Stimulated activated CD8-positive, alpha-beta memory T cell treated with anti-CD3 and anti-CD28 coated beads, Interleukin-12 subunit alpha, Interleukin-12 subunit beta, amount 100 ng/mL, for 1 hour (primary cell): ENCODE results near the gene OR2B6.
"Not testable (repeated sequence)": the region's sequence is repeated elsewhere in the genome, so short reads cannot be mapped to it uniquely, and the experiment has no call there.

ENCODE experiments used
- DNase-seq: peaks from one replicate; pipeline ENCODE4 v3.0.0-alpha.2; 2020; ENCODE audit warnings: low read depth

OR2B6 gene

DNA sequence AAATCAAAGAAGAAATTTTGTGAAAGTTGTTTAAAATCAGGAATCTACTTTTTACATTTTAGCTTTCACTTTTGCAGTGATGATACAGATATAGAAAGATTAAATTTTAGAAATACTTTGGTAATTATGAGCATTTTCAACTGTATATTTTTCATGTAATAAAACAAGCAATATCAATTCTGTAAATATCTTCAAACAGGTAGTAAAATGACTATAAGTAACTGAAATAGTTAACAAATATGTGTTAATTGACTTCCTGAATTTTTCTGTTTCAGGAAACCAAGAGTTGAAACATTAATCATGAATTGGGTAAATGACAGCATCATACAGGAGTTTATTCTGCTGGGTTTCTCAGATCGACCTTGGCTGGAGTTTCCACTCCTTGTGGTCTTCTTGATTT lies at the start of gene OR2B6:
TSS of gene OR2B6 (plus strand) at position 301 of the 400 bp plus-strand sequence. CDS start at position 301, 0 bp downstream.
- no peak for DNase-seq

DNA sequence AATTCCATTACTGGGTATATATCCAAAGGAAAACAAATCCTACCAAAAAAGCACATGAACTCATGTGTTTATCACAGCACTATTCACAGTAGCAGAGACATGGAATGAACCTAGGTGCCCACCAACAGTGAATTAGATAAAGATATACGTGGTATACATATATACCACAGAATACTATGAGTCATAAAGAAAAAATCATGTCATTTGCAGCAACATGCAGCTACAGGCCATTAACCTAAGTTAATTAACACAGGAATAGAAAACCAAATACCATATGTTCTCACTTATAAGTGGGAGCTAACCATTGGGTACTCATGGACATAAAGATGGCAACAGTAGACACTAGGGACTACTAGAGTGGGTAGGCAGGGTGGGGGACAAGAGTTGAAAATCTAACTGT lies 49.0 kb upstream of the OR2B6 start:
- no peak for DNase-seq

DNA sequence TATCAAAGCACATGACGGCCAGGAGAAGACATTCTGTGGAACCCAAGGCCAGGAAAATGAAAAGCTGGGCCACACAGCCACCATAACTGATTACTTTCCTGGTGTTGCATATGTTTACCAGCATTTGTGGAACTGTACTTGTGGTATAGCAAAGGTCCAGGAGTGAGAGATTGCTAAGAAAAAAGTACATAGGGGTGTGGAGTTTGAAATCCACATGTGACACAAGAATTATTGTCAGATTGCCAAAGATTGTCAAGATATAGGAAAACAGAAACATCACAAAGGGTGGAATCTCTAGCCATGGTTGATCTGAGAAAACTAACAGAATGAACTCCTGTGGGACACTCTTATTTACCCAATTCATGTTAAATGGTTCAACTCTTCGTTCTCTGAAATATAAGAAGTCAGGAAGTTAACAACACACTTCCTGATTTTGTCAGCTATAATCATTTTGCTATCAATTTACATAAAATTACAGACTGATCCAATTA lies 45.0 kb upstream of the OR2B6 start, which contains the start of gene OR2B2:
TSS of gene OR2B2 (minus strand) at position 441 of the 491 bp plus-strand sequence. CDS start at position 364, 77 bp downstream.
- no peak for DNase-seq

DNA sequence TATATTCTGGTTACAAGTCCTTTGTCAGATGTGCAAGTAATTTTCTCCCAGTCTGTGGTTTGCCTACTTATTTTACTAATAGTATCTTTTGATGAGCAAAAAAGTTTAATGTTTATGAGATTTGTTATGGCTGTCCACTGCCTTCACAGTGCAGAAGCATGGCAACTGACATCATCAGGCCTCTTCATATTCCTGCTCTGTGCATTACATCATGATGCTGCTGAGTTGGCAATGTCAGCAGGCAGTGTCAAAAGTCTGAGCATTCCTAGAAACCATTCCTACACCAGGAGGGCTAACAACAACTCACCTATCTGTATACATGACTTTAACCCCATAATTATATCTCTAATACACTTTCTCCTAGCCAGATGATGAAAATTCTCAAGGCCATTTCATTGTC lies 34.1 kb upstream of the OR2B6 start:
- no peak for DNase-seq

DNA sequence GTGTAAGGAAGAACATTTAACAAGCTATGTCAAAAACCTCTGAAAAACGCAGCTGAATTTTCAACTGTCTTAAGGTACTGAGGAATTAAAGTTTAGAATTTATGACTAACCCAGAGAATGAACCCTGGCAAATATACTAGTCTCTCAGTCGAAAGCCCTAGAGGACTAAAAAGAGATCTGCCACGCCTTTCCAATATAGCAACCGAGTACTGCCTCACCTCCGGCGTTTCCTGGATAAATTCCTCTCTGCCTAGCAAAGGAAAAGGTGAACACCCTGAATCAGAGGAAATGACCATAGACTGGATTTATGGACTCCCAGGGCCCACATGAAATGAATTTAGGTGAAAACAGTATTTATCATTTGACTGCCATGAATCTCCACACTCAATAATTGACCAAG lies 32.9 kb upstream of the OR2B6 start:
- no peak for DNase-seq

DNA sequence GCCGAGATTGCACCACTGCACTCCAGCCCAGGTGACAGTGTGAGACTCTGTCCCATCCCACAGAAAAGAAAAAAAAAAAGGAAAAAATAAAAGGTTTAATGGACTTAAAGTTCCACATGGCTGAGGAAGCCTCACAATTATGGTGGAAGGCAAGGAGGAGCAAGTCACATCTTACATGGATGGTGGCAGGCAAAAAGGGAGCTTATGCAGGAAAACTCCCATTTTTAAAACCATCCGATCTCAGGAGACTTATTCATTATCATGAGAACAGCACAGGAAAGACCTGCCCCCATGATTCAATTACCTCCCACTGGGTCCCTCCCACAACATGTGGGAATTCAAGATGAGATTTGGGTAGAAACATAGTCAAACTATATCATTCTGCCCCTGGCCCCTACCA lies 29.0 kb upstream of the OR2B6 start:
- not testable (repeated sequence) for DNase-seq

DNA sequence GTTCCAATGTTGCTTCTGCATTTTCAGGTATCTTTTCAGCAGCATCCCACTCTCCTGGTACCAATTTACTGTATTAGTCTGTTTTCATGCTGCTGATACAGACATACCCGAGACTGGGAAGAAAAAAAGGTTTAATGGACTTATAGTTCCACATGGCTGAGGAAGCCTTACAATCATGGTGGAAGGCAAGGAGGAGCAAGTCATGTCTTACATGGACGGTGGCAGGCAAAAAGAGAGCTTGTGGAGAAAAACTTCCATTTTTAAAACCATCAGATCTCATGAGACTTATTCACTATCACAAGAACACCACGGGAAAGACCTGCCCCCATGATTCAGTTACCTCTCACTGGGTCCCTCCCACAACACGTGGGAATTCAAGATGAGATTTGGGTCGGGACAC lies 27.1 kb upstream of the OR2B6 start:
- DNase-seq, result not testable (repeated sequence)

DNA sequence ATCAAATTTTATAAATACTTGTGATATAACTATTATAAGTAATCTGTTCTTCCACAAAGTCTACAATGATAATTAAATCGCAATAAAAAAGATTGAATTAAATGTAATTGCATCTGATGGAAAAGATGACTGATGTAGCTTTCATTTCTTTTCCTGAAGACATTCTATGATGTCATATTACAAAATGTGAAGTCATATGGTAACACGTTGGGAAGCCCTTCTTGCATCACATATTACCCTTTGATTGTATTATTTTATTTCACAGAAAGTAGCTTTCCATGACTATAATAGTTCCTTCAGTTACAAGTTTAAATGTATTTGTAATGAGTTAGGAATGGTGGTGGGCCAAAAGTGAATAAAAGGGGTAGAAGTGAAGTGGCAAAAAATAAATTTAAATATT lies 25.8 kb upstream of the OR2B6 start:
- DNase-seq, result no peak

DNA sequence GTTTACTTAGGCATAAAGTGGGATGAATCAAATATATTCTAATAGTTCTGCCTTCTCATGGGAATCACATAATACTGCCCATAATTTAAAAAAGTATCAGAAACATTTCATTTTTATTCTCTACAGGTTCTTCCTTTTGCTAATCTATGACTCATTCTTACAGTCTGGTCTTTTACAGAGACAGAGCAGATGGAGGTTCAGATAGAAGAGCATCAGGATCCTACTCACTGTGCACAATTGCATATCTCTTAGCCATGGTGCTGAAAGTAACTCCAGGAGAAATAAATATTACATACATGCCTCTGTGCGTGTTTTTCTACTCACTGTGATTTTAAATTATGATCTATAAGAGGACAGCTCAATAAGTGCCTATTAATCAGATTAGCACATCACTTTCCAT lies 16.3 kb upstream of the OR2B6 start:
- DNase-seq, result no peak

DNA sequence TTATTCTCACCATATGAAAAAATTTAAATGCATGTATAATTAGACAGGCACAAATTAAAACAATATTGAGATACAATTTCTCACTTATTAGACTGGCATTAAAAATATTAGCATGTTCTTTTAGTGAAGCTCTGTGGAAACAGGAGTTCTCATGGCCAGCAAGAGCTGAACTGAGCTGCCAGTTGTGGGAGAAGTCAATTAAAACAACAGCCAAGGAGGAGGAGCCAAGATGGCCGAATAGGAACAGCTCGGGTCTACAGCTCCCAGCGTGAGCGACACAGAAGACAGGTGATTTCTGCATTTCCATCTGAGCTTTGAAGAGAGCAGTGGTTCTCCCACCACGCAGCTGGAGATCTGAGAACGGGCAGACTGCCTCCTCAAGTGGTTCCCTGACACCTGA lies 14.0 kb upstream of the OR2B6 start:
- not testable (repeated sequence) for DNase-seq

DNA sequence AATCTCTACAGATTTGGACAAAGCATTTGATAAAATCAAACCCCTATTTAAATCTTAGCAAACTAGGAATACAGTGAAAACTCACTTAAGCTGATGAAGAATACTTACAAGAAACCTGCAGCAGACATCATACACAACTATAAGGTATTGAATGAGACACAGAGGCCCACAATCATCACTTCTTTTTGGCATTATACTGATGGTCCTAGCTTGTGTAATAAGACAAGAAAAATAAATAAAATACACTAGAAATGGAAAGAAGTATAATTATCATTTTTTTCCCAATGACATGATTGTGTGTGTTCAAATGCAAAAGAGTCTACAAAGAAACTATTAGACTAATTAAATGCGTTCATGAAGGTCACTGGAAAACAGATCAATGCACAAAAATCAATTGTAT lies 8.8 kb upstream of the OR2B6 start:
- DNase-seq, result no peak

DNA sequence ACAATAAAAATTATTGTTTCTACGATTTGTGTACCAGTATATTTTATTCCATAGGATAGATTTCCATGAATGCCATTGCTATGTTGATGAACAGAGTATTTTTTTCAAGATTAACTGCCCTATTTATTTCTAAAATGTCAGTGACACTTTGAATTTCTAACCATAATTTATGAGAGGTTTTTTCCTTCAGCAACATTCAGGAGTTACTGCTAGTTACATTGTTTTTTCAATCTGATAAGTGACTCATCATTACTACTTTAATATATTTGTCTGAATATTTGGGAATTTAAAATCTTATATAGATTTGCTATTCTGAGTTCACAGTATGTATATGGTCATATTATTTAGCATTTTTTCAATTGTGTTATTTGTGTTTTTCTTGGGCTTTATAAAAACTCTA lies 6.0 kb upstream of the OR2B6 start:
- DNase-seq, result no peak

DNA sequence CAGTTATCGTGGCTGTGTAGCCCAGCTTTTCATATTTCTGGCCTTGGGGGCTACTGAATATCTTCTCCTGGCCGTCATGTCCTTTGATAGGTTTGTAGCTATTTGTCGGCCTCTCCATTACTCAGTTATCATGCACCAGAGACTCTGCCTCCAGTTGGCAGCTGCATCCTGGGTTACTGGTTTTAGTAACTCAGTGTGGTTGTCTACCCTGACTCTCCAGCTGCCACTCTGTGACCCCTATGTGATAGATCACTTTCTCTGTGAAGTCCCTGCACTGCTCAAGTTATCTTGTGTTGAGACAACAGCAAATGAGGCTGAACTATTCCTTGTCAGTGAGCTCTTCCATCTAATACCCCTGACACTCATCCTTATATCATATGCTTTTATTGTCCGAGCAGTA lies 475 bp downstream of the OR2B6 start:
- DNase-seq, result no peak

DNA sequence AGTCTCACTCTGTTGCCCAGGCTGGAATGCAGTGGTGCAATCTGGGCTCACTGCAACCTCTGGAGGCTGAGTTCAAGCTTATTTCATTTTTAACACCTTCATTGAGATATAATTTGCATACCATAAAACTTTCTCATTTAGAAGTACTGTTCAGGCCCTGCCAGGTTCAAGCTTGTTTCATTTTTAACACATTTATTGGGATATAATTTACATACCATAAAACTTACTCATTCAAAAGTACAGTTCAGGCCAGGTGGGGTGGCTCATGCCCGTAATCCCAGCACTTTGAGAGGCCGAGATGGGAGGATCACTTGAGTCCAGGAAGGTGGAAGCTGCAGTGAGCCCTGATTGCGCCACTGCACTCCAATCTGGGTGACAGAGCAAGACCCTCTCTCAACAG lies 5.5 kb downstream of the OR2B6 start:
- DNase-seq, result no peak

DNA sequence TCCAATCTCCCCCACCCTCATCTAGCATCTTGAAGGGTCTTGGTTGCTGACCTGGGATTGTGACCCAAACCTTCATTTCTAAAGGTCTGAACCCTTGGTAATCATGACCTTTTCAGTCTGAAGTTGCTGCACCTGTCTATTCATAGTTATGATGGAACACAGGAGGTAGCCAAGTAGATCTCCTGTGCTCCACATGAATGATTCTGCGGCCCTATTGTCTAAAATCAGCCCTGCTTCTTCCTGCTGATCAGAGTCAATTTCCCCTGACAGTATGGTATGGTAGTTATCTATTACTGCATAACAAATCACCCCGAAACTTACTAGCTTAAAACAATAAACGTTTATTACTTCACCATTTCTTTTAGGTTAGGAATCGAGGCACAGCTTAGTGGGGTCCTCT lies 9.0 kb downstream of the OR2B6 start:
- no peak for DNase-seq

DNA sequence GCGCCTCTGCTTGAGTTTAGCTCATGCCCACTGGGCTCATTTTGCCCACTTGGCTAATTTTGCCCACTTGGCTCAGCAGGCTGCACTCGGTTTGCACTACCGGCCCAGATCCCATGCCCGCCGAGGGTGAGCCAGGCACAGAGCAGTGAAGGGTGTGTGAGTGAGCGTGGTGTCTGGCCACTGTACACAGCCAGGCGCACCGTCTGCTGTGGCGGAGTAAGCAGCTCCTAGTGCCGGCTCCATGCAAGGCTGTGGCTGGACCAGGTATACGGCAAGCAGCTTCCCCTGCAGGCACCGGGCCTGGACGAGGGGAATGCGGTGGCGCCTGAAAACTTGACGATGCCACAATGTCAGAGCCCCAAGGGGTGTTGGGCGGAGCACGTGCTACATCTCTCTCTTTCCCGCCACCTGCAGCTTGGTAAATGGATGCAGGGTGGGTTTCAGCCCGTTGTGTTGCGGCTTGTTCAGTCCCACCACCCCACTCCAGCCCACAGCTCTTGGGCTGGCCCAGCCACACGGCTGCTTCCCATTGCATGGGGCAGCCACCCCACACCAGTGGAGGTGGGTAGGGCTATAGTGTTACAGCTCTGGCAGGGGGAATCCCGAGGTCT lies 9.9 kb downstream of the OR2B6 start:
- DNase-seq, result no peak

DNA sequence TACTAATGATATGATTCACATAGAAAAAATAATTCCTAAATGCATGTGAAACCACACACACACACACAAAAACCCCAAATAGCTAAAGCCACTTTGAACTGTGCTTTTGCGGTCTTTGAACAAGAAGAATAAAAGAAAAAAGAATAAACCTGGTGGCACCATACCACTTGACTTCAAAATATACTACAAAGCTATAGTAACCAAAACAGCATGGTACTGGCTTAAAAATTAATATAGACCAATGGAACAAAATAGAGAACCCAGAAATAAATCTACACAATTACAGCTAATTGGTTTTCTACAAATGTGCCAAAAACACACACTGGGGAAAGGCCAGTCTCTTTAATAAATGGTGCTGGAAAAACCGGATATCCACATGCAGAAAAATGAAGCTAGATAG lies 13.4 kb downstream of the OR2B6 start:
- DNase-seq, result no peak

DNA sequence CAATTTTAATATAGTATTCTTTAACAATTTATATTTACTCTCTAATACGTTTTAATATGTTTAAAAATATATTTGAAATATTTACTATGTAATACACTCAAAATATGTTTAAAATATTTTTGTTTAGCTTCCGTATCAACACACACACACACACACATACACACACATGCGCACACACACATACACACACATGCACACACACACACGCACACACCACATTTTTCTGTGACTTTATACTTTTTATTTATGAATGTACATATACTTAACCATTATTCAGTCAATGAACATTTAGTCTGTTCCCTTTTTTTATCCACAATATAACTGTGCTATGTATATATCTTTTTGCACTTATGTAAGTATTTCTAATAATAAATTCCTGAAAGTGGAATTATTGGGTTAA lies 15.7 kb downstream of the OR2B6 start:
- DNase-seq, result no peak

DNA sequence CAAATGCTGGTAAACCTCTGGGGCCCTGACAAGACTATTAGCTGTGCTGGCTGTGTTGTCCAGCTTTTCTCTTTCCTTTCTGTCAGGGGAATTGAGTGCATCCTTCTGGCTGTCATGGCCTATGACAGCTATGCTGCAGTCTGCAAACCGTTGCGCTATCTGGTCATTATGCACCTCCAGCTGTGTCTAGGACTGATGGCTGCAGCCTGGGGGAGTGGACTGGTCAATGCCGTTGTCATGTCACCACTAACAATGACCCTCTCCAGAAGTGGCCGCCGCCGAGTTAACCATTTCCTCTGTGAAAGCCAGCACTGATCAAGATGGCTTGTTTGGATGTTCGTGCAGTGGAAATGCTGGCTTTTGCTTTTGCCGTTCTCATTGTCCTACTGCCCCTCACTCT lies 20.3 kb downstream of the OR2B6 start:
- no peak for DNase-seq

DNA sequence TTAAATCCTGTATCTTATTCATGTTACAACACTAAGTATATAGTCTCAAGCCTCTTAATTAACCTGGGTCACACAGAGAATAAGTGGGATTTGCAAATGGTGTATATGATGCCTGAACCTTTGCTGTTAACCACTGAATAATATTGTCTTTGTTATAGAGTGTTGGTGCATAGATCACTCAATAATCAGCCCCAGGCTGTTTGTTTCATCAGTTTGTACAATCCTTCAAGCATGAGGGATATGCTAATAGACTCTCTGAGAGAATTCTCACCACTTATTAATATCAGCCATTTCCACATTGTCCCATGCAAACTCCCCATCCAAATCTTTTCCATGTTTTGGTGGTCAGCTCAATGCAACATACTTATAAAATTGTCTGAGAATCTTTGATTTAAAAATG lies 21.7 kb downstream of the OR2B6 start:
- no peak for DNase-seq

DNA sequence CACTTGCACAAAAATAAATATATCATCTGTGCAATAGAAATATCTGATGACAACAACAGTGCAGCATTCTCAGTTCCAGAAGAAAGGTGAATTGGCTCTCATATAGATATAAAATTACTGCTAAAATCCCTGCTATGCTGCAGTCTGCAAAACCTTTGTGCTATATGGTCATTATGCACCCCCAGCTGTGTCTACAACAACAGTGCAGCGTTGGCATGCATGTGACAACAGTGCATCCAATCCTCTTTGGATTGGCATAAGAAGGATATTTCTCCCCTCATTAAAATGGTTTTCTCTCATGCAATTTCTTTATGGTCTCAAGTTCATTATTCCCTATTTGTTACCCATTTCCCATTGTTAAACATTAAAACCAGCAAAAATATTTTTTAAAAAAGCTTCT lies 23.1 kb downstream of the OR2B6 start:
- no peak for DNase-seq

DNA sequence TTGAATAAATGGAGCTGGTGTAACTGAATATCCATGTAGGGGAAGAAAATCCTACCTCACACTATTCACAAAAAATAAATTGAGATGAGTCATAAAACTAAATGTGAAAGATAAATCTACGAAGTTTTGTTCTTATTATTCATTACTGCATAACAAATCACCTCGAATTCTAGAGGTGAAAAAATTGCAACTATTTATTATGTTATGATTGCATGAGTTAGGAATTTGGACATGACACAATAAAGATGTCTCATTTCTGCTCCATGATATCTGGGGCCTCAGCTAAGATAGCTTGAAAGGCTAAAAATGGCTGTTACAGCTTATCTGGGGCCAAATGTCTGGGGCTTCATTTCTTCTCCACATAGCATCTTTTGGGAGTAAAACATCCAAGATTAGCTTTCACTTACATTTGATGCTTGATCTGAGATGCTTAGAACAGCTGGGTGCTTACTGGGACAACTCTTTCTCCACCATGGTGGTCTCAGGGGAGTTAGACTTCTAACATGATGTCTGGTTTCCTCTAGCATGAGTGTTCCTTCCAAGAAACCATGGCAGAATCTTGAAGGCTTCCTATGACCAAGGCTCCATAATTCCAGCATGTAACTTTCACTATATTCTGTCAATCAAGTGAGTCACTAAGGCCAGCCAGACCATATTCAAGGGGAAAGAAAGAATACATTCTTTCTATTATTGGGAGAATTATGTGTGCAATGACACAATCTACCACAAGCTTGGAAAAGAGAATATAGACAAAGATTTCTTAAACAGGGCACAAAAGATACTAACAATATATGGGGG lies 30.1 kb downstream of the OR2B6 start:
- no peak for DNase-seq

DNA sequence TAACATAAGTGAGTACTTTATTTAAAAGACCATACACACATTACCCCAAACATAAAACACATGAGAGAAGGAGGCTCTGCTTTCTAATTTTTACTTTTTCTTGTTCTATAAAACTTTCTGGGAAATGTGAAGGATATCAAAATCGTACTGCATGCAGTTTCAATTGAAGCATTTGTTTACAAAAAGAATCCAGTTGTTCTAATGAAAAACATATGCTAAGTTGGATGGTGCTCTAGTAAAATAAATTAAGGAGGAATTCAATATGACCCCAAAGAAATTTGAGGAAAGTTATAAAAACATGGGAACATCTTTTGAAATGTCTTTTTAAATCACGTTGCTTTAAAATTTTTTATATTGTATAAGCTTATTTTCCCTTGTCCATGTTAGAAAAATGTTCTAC lies 37.6 kb downstream of the OR2B6 start:
- DNase-seq, result no peak
